Memory B cell (primary cell): Measurements from ENCODE around the gene CCDC78.
A peak's percentile ranks its signal among the peaks of the same experiment; 100 is the strongest.
"Not testable (repeated sequence)": the region's sequence is repeated elsewhere in the genome, so short reads cannot be mapped to it uniquely, and the experiment has no call there.

Experiments used
- ATAC-seq: fragments of 150-1000 bp; cut with Tn5 transposase; 2 replicates; pipeline ENCODE4 v1.10.0; 2021; ENCODE audit warnings: low read depth, mild to moderate bottlenecking, moderate library complexity
- DNase-seq, 2 donors: peaks; one replicate each; pipeline ENCODE4 v3.0.0; 2022; ENCODE audit warnings: low spot score in 2 of 2
- H3K27ac Mint-ChIP-seq: one replicate; pipeline ENCODE4 v1.8.0; 2022; ENCODE audit warnings: mild to moderate bottlenecking, moderate library complexity, mixed read lengths
- H3K27me3 Mint-ChIP-seq: one replicate; pipeline ENCODE4 v1.8.0; 2022; ENCODE audit warnings: mixed read lengths
- H3K36me3 Mint-ChIP-seq: one replicate; pipeline ENCODE4 v1.8.0; 2022; ENCODE audit warnings: mild to moderate bottlenecking, mixed read lengths
- H3K4me1 Mint-ChIP-seq: one replicate; pipeline ENCODE4 v1.8.0; 2022; ENCODE audit warnings: mixed read lengths
- H3K4me3 Mint-ChIP-seq: one replicate; pipeline ENCODE4 v1.8.0; 2022; ENCODE audit warnings: mild to moderate bottlenecking, moderate library complexity, mixed read lengths
- H3K9me3 Mint-ChIP-seq: one replicate; pipeline ENCODE4 v1.8.0; 2022; ENCODE audit warnings: mixed read lengths

The CCDC78 gene

GRCh38 chr16:718389-718788 is 7.9 kb downstream of the CCDC78 start:
- Mint-ChIP-seq H3K36me3 (no peaks in the 10 kb centered on the region), H3K27ac (no peak overlapping the region), H3K9me3 (no peaks in the 10 kb centered on the region), H3K4me3 (no peak overlapping the region), H3K4me1 (peaks cover 18% of the 10 kb centered on the region), H3K27me3 (peaks cover 4% of the 10 kb centered on the region)
- ATAC-seq (no peak), DNase-seq (no peak)

DNA sequence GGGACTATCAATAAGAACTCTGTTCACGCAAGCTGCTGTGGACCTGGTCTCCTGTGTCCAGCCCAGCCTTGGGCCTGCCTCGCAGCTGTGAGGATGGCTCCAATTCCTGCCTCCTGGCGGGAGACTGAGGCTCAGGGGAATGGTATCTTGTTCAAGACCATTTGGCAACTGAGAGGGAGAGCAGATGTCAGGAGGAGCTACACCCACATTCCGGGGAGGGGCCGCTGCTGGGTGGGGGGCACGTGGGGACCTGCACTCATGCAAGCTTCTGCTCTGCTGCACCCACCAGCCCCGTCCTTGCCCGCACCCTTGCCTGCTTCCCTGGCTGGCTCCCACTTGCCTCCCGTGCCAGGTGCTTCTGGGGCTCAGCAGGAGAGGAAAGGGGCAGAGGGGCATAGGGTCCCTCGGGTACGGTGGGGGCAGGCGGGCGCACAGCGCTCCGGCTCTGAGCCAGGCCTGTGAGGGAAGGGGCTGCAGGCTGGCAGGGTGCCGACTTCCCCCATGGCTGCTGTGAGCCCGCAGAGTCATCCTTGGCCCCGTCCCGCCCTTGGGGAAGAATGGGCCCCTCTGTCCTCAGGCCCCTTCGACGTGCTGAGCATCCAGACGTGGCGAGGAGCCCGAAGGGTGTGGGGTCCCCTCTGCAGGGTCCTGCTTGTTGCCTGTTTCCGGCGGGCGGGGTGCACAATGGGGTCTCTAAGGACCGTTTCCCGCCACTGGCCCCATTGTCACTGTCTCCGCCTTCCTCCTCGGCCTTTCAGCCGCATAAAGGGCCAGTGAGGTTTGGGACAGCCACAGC is 8.6 kb downstream of the CCDC78 start:
- Mint-ChIP-seq H3K27me3 (peaks cover 4% of the 10 kb centered on the region), H3K4me1 (peaks cover 16% of the 10 kb centered on the region), H3K4me3 (no peak overlapping the region), H3K36me3 (no peaks in the 10 kb centered on the region), H3K9me3 (no peaks in the 10 kb centered on the region), H3K27ac (no peak overlapping the region)
- no peak for ATAC-seq
- no peak for DNase-seq

DNA sequence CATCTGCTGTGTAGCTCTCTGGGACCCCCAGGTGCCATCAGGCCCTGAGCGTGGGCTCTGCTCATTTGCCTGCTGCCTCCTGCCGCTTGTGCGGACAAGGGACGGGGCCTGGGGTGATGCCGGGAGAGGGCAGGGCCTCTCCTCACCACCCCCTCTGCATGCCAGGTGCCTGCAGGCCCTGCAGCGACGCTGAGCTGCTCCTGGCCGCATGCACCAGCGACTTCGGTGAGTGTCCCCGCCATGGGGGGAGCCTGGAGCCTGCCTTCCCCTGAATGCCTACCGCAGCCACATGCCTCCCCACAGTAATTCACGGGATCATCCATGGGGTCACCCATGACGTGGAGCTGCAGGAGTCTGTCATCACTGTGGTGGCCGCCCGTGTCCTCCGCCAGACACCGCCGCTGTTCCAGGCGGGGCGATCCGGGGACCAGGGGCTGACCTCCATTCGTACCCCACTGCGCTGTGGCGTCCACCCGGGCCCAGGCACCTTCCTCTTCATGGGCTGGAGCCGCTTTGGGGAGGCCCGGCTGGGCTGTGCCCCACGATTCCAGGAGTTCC is 9.4 kb downstream of the CCDC78 start:
- H3K36me3 Mint-ChIP-seq: no peaks in the 10 kb centered on the region
- no peak overlapping the region for H3K27ac Mint-ChIP-seq
- H3K4me3 Mint-ChIP-seq: peak overlapping the region; percentile 60
- H3K9me3 Mint-ChIP-seq: no peaks in the 10 kb centered on the region
- ATAC-seq: no peak
- H3K4me1 Mint-ChIP-seq: peaks cover 14% of the 10 kb centered on the region
- peaks cover 4% of the 10 kb centered on the region for H3K27me3 Mint-ChIP-seq
- no peak for DNase-seq

DNA sequence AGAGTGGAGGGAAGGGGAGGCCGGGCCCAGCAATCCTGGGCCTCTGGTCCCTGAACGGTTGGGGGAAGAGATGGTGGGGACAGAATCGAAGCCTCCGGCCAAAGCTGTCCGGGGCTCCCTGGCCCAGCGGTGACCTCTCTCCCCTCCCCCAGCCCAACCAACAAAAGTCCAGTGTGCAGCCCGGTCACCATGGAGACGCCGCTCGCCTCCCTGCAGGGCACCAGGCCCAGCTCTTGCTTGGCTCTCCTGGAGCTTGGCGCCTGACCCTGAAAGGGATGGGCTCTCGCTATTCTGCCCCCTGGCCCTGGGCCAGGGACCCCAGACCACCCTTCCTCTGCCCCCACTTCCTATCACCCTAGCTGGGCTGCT is 10.1 kb downstream of the CCDC78 start:
- no peak overlapping the region for H3K27ac Mint-ChIP-seq
- no peaks in the 10 kb centered on the region for H3K9me3 Mint-ChIP-seq
- H3K36me3 Mint-ChIP-seq: no peaks in the 10 kb centered on the region
- DNase-seq: no peak
- H3K4me1 Mint-ChIP-seq: peaks cover 14% of the 10 kb centered on the region
- peaks cover 4% of the 10 kb centered on the region for H3K27me3 Mint-ChIP-seq
- no peak for ATAC-seq
- H3K4me3 Mint-ChIP-seq: peak overlapping the region; percentile 60

DNA sequence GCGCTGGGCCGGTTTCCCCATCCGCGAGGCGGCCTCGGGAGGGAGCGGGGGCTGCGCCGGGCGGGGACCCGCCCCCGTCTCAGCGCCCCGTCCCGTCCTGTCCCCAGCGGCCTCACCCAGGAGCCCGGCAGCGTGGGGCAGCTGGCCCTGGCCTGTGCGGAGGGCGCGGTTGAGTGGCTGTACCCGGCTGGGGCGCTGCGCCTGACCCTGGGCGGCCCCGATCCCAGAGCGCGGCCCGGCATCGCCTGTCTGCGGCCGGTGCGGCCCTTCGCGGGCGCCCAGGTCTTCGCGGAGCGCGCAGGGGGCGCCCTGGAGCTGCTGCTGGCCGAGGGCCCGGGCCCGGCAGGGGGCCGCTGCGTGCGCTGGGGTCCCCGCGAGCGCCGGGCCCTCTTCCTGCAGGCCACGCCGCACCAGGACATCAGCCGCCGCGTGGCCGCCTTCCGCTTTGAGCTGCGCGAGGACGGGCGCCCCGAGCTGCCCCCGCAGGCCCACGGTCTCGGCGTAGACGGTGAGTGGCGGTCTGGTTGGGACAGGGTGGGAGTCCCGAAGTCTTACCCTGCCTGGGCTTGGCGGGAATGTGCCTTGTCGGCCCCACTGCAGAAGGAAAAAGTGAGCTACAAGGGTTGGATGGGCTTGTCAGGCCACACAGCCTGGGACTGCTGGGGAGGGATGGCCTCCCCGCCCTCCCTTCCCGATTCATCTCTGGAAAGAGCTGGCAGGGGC is 10.6 kb downstream of the CCDC78 start:
- peaks cover 14% of the 10 kb centered on the region for H3K4me1 Mint-ChIP-seq
- no peaks in the 10 kb centered on the region for H3K36me3 Mint-ChIP-seq
- DNase-seq (peak in 1 of 2 donors; percentile 54), ATAC-seq (peak; percentile 6)
- peaks cover 4% of the 10 kb centered on the region for H3K27me3 Mint-ChIP-seq
- H3K9me3 Mint-ChIP-seq: no peaks in the 10 kb centered on the region
- H3K4me3 Mint-ChIP-seq: peak overlapping the region; percentile 32
- no peak overlapping the region for H3K27ac Mint-ChIP-seq

DNA sequence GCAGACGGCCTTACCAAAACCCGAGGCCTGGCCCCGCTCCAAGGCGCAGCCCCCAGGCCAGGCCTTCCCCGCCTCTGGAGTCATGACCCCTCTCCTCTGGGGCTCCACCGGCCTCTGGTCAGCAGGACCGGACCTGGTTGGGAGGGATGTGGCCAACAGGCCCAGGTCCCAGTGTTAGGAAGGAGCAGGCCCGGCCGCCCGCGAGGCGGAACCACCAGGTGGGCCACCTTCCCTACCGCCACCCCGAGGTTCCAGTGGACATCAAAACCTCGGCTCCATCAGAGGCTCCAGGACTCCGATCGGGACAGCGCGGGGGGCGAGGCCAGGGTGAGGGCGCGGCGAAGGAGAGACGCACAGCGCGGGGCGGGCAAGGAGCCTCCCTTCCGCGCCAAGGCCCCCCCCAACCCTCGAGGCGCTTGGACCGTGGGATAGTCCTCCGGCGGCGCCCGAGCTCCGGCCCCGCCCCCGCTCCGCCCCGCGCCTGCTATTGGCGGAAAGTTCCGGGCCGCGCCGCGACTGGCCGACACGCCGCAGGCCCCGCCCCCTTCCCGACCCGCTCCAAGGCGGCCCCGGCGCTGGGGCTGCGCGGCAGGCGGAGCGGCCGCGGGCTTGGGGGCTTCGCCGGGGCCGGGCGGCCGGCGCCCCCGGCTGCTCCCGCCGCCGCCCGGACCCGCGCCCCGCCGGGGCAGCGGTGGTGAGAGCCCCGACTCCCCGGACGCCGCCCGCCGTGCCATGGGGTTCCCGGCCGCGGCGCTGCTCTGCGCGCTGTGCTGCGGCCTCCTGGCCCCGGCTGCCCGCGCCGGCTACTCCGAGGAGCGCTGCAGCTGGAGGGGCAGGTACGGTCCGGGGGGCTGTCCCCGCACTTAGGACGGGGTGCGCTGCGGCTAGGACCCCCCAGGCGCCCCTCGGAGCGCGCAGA is 11.4 kb downstream of the CCDC78 start, which contains the start of gene METRN:
METRN (plus strand) TSS at position 561 of the 919 bp plus-strand sequence; CDS start at position 733, 172 bp downstream.
- Mint-ChIP-seq H3K9me3 (no peaks in the 10 kb centered on the region), H3K27ac (no peak within 1 kb of the TSS), H3K36me3 (no peaks in the 10 kb centered on the region), H3K4me3 (peak within 1 kb of the TSS; percentile 54), H3K27me3 (peaks cover 5% of the 10 kb centered on the region), H3K4me1 (peaks cover 10% of the 10 kb centered on the region)
- peak; percentile 87 for ATAC-seq
- peak; percentile 81 to 84 for DNase-seq

- Mint-ChIP-seq H3K27me3 (peaks cover 11% of the 10 kb centered on the region), H3K9me3 (no peaks in the 10 kb centered on the region), H3K4me1 (peaks cover 7% of the 10 kb centered on the region), H3K27ac (no peak overlapping the region), H3K36me3 (no peaks in the 10 kb centered on the region), H3K4me3 (no peak overlapping the region)
- ATAC-seq (no peak), DNase-seq (no peak)
Observed at GRCh38 chr16:714079-714478, 12.2 kb downstream of the CCDC78 start.

- DNase-seq, H3K9me3 Mint-ChIP-seq, H3K4me3 Mint-ChIP-seq, H3K27ac Mint-ChIP-seq, H3K4me1 Mint-ChIP-seq, ATAC-seq, H3K36me3 Mint-ChIP-seq: not testable (repeated sequence)
- peaks cover 17% of the 10 kb centered on the region for H3K27me3 Mint-ChIP-seq
Observed at GRCh38 chr16:712740-713250, 13.4 kb downstream of the CCDC78 start.

GRCh38 chr16:711548-712320 is 14.5 kb downstream of the CCDC78 start:
- peaks cover 20% of the 10 kb centered on the region for H3K27me3 Mint-ChIP-seq
- DNase-seq: peak; percentile 83 to 89

GRCh38 chr16:711084-711483 is 15.2 kb downstream of the CCDC78 start:
- H3K27me3 Mint-ChIP-seq: peaks cover 19% of the 10 kb centered on the region
- DNase-seq: no peak
- H3K27ac Mint-ChIP-seq: no peak overlapping the region

More at GRCh38 chr16:711548-712320, 14.5 kb downstream of the CCDC78 start:
- no peaks in the 10 kb centered on the region for H3K36me3 Mint-ChIP-seq
- H3K27ac Mint-ChIP-seq: no peak overlapping the region
- H3K9me3 Mint-ChIP-seq: no peaks in the 10 kb centered on the region
- peaks cover 5% of the 10 kb centered on the region for H3K4me1 Mint-ChIP-seq
- ATAC-seq: peak; percentile 67
- H3K4me3 Mint-ChIP-seq: no peak overlapping the region

DNA sequence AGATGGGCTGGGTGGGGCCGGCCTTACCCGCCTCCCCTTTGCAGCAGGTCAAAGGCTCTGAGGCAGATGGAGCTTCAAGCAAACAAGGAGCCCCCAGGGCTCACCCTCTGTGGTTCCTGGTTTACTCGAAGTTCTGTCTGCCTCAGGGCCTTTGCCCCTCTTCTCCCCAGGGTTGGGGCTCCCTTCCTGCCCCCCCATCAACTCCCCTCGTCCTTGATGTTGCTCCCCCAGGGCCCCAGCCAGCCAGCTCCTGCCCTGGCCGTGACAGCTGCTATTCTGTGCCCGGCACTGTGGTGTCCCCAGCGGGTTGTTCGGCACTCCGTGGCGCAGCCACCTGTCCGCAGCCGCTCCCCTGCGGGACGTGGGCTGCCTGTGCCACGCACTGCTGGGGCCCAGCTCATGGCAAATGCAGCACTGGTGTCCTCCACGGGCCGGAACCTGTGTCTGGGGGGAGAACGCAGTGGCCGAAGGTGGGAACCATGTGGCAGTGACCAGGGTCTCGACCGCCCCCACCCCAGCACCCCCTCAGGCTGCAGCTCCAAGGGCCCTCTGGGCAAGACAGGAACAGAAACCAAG is 15.7 kb downstream of the CCDC78 start:
- no peaks in the 10 kb centered on the region for H3K9me3 Mint-ChIP-seq
- no peaks in the 10 kb centered on the region for H3K36me3 Mint-ChIP-seq
- DNase-seq: no peak
- ATAC-seq: no peak
- peaks cover 5% of the 10 kb centered on the region for H3K4me1 Mint-ChIP-seq
- no peak overlapping the region for H3K27ac Mint-ChIP-seq
- no peak overlapping the region for H3K4me3 Mint-ChIP-seq
- peaks cover 19% of the 10 kb centered on the region for H3K27me3 Mint-ChIP-seq

More at GRCh38 chr16:711084-711483, 15.2 kb downstream of the CCDC78 start:
- H3K36me3 Mint-ChIP-seq: no peaks in the 10 kb centered on the region
- H3K4me1 Mint-ChIP-seq: peaks cover 5% of the 10 kb centered on the region
- H3K4me3 Mint-ChIP-seq: no peak overlapping the region
- no peaks in the 10 kb centered on the region for H3K9me3 Mint-ChIP-seq
- ATAC-seq: no peak

- ATAC-seq (no peak), DNase-seq (no peak)
- no peak overlapping the region for H3K27ac Mint-ChIP-seq
- H3K4me1 Mint-ChIP-seq: peaks cover 5% of the 10 kb centered on the region
- no peak overlapping the region for H3K4me3 Mint-ChIP-seq
- H3K9me3 Mint-ChIP-seq: no peaks in the 10 kb centered on the region
- H3K27me3 Mint-ChIP-seq: peaks cover 19% of the 10 kb centered on the region
- H3K36me3 Mint-ChIP-seq: no peaks in the 10 kb centered on the region
Observed at GRCh38 chr16:709566-710499, 16.4 kb downstream of the CCDC78 start.
